ENCODE results near the gene GSG1.
"Not testable (repeated sequence)": the region's sequence is repeated elsewhere in the genome, so short reads cannot be mapped to it uniquely, and the experiment has no call there.

- not testable (repeated sequence) for TF ChIP-seq FOXM1 (IDR thresholded peaks at IDR 0.05; ENCODE audit: borderline replicate concordance); TARDBP (IDR thresholded peaks at IDR 0.05); LEF1 (IDR thresholded peaks at IDR 0.05; ENCODE audit: borderline replicate concordance); ZNF384 (IDR thresholded peaks at IDR 0.05); HDGF (IDR thresholded peaks at IDR 0.05; ENCODE audit: borderline replicate concordance); FOXK2 (IDR thresholded peaks at IDR 0.05); ARNT (IDR thresholded peaks at IDR 0.05); NFRKB (IDR thresholded peaks at IDR 0.05); SP1 (IDR thresholded peaks at IDR 0.05); L3MBTL2 (conservative IDR thresholded peaks at IDR 0.05); SUZ12 (IDR thresholded peaks at IDR 0.05); BHLHE40 (IDR thresholded peaks at IDR 0.05; ENCODE audit: borderline replicate concordance); PKNOX1 (IDR thresholded peaks at IDR 0.05)
Measured at GRCh38 chr12:13053617-13054016, 49.9 kb downstream of the GSG1 start.

Data from HEK293T (cell line).